Measurements from ENCODE around the gene SLC31A1.

Gene SLC31A1

GRCh38 chr9:113309204-113309813 lies 88.0 kb downstream of the SLC31A1 start:
- peak; percentile 37 for DNase-seq

- no peak for DNase-seq
Measured at GRCh38 chr9:113310538-113310937, 89.2 kb downstream of the SLC31A1 start.

GRCh38 chr9:113311961-113312360 lies 90.6 kb downstream of the SLC31A1 start:
- peak; percentile 42 for DNase-seq

- DNase-seq, result no peak
Measured at GRCh38 chr9:113313261-113313660, 91.9 kb downstream of the SLC31A1 start.

Measured in fibroblast of skin of right biceps (primary cell).